Natural killer cell (primary cell): ENCODE results near the gene MOAP1. TPM values are rescaled to one million over a fixed set of nuclear protein-coding genes. Genes with fewer than 3 reads are reported as not detected.

Source experiments
- ATAC-seq, 3 donors: fragments of 150-1000 bp in 2 of 3; fragments of 200-7000 bp in 1 of 3; cut with Tn5 transposase; 1 replicate in 1 of 3; 2 replicates in 2 of 3; pipeline ENCODE4 v1.10.0; 2021; ENCODE audit warnings: mild to moderate bottlenecking in 2 of 3, moderate library complexity in 2 of 3
- DNase-seq, 2 donors: peaks; one replicate each; pipeline versions ENCODE4 v3.0.0 to v3.0.0-alpha.2; 2013 to 2021; ENCODE audit warnings: mixed read lengths in 1 of 2
- H3K27ac ChIP-seq: one replicate; pipeline ENCODE4 v1.5.1; 2013; ENCODE audit warnings: mild to moderate bottlenecking, low read length
- H3K27me3 ChIP-seq: one replicate; pipeline ENCODE4 v1.6.1; 2013; ENCODE audit warnings: low read length; ENCODE audit not compliant: control insufficient read depth, insufficient read depth
- H3K36me3 ChIP-seq: one replicate; pipeline ENCODE4 v1.6.1; 2013; ENCODE audit warnings: low read length; ENCODE audit not compliant: control insufficient read depth, insufficient read depth
- H3K4me1 ChIP-seq: one replicate; pipeline ENCODE4 v1.6.1; 2013; ENCODE audit warnings: low read length; ENCODE audit not compliant: control insufficient read depth, insufficient read depth
- H3K4me3 ChIP-seq: one replicate; pipeline ENCODE4 v1.5.1; 2013; ENCODE audit warnings: low read length
- H3K9me3 ChIP-seq: one replicate; pipeline ENCODE4 v1.6.1; 2013; ENCODE audit warnings: low read length; ENCODE audit not compliant: control insufficient read depth, insufficient read depth
- H3K27ac Mint-ChIP-seq, 2 donors: one replicate each; pipeline ENCODE4 v1.8.0; 2022; ENCODE audit warnings: mild to moderate bottlenecking in 2 of 2, mixed read lengths in 2 of 2, moderate library complexity in 1 of 2
- H3K27me3 Mint-ChIP-seq, 2 donors: one replicate each; pipeline ENCODE4 v1.8.0; 2022; ENCODE audit warnings: low read depth in 2 of 2, mixed read lengths in 2 of 2
- H3K36me3 Mint-ChIP-seq: one replicate; pipeline ENCODE4 v1.8.0; 2022; ENCODE audit warnings: mixed read lengths
- H3K4me1 Mint-ChIP-seq, 2 donors: one replicate each; pipeline ENCODE4 v1.8.0; 2022; ENCODE audit warnings: mixed read lengths in 2 of 2
- H3K4me3 Mint-ChIP-seq: one replicate; pipeline ENCODE4 v1.8.0; 2022; ENCODE audit warnings: mild to moderate bottlenecking, moderate library complexity, mixed read lengths
- H3K9me3 Mint-ChIP-seq, 2 donors: one replicate each; pipeline ENCODE4 v1.8.0; 2022; ENCODE audit warnings: mixed read lengths in 2 of 2
- WGBS: methylation state at CpG from one replicate; pipeline ENCODE4 v1.1.7; 2013; ENCODE audit warnings: missing lambda C conversion rate; ENCODE audit not compliant: insufficient coverage; 5-methylcytosine and 5-hydroxymethylcytosine counted together
- intact Hi-C: fragments of 100-400 bp; cut with micrococcal nuclease; formaldehyde crosslinking; loops from one replicate; pipeline ENCODE4 v1.14.2; 2022
- total RNA-seq, 4 donors: library from RNA; stranded (reverse); fragments of 120-200 nt in 1 of 4; gene quantifications; one replicate each; pipeline versions ENCODE4 v1.2.3 to v1.2.4, GENCODE V29; 2013 to 2022
- TF ChIP-seq, protein P1 (sequence below): fragments of 200-600 bp; IDR thresholded peaks from one replicate; pipeline ENCODE4 v1.8.0; 2022; ENCODE audit warnings: antibody characterized with exemption

Gene MOAP1
- total RNA-seq, 3 donors from 2014 or later (not counting 1 experiment from before 2014, with no cell fraction given): 89.5 to 106 (median 91.4) TPM

DNA sequence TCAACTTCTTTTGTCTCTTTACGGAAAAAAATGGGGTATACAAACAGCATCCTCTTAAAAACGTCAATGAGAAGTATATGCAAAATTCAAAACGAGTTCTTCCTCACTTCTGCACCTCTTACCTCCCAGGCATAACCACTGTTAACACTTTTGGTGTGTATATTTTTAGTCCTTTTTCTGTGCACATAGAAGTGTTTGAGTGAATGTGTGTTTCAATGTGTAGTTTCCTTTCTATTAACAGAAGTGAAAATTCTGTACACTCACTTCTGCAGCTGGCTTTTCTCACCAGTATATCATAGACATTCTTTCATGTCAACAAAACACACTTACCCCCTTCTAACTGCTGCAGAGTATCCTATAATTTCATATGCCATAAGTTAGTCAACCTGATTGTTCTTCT, 27.7 kb upstream of the MOAP1 start:
- ATAC-seq: no peak
- Histone ChIP-seq H3K9me3 (no peaks in the 10 kb centered on the region), H3K36me3 (peaks cover 37% of the 10 kb centered on the region), H3K27me3 (no peaks in the 10 kb centered on the region), H3K4me1 (peaks cover 7% of the 10 kb centered on the region), H3K27ac (no peak overlapping the region), H3K4me3 (no peak overlapping the region)
- Mint-ChIP-seq H3K27me3 (no peaks in the 10 kb centered on the region), H3K9me3 (no peaks in the 10 kb centered on the region), H3K4me1 (peaks cover 7 to 8% of the 10 kb centered on the region in 2 donors), H3K36me3 (peaks cover 5% of the 10 kb centered on the region), H3K4me3 (no peak overlapping the region), H3K27ac (no peak overlapping the region)
- WGBS: 67% methylated on average over 1 of the region's 3 CpGs
- TF ChIP-seq, protein P1, sequence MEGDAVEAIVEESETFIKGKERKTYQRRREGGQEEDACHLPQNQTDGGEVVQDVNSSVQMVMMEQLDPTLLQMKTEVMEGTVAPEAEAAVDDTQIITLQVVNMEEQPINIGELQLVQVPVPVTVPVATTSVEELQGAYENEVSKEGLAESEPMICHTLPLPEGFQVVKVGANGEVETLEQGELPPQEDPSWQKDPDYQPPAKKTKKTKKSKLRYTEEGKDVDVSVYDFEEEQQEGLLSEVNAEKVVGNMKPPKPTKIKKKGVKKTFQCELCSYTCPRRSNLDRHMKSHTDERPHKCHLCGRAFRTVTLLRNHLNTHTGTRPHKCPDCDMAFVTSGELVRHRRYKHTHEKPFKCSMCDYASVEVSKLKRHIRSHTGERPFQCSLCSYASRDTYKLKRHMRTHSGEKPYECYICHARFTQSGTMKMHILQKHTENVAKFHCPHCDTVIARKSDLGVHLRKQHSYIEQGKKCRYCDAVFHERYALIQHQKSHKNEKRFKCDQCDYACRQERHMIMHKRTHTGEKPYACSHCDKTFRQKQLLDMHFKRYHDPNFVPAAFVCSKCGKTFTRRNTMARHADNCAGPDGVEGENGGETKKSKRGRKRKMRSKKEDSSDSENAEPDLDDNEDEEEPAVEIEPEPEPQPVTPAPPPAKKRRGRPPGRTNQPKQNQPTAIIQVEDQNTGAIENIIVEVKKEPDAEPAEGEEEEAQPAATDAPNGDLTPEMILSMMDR: no peak
- intact Hi-C loops: no loop called here
- no peak for DNase-seq

DNA sequence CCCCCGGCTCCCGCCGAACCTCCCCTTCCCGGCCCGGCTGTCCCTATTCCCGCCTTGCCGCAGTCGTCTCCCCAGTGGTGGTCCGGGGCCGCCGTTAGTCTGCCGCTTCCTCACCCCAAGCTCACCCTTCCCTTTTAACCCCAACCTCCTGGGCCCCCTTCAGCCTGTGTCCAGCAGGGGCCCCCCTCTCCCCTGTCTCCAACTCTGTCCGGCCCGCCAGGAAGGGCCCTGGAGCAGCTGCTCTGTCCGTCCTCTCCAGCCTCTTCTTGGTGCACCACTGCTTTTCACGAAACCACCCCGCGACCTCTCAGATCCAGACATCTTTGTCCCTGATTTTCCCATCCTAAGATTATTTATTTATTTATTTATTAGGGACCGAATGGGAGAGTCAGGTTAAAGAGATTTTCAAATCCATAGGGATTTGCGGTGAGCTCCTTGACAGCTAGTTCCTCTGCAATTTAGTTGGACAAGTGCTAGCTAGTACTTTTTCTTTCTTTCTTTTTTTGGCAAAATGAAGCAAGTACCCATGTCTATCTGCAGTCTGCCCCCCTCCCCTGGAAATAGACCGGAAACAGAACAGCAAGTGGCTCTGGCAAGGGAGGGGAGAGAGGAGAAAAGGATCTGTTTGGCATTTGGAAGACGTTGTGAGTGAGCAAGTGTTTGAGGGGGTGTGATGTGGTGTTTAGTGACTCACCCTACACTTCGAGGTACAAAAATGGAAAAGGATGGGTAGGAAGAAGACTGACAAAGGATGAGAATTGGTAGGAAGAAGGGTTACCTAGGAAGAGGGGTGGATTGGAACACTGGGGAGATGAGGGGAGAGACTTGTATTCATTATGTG, 23.0 kb upstream of the MOAP1 start:
- intact Hi-C loops: loop anchor here (1.0 kb wide), 1 partner anchor 22 kb away; the partner anchor contains the start of gene LYSET
- DNase-seq: peak in 1 of 2 donors; percentile 48
- H3K4me3 Mint-ChIP-seq: peak overlapping the region; percentile 96
- Histone ChIP-seq H3K27ac (peak overlapping the region; percentile 69), H3K36me3 (peaks cover 12% of the 10 kb centered on the region), H3K27me3 (no peaks in the 10 kb centered on the region), H3K4me1 (peaks cover 20% of the 10 kb centered on the region), H3K9me3 (no peaks in the 10 kb centered on the region), H3K4me3 (peak overlapping the region; percentile 86)
- peak; percentile 14 to 40 (median 32) for ATAC-seq
- no peaks in the 10 kb centered on the region for H3K9me3 Mint-ChIP-seq
- no peaks in the 10 kb centered on the region for H3K36me3 Mint-ChIP-seq
- H3K27ac Mint-ChIP-seq: peak overlapping the region; percentile 92 to 93
- under 1% methylated on average over 22 of the region's 23 CpGs for WGBS
- peaks cover 27 to 43% of the 10 kb centered on the region in 2 donors for H3K4me1 Mint-ChIP-seq
- TF ChIP-seq, protein P1: no peak
- no peaks in the 10 kb centered on the region for H3K27me3 Mint-ChIP-seq

DNA sequence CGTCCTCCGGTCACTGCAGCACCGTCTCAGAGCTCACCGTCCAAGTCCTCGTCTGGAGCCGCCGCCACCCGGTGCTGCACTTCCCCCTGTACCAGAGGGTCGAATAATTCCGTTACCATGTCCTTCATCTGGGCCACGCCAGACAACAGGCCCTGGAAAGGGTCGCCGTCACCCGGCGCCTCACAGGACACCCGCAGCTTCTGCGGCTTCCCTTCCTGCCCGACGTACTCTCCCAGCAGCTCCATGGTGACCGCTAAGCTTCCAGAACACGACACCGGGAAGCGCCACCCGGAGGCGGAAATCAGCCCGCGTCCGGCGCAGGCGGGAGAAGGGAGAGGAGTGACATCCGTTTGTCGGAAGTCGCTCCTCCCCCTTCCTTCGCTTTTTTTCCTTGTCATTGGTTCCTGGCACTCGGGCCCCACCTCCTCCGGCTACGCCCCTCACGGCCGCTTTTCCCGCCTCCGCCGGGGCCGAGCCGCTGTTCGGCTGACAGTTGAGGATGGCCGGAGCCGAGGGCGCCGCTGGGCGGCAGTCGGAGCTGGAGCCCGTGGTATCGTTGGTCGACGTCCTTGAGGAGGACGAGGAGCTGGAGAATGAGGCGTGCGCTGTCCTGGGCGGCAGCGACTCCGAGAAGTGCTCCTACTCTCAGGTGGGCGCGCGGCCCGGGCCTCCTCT, 22.2 kb upstream of the MOAP1 start, which contains the start of the genes GON7 and UBR7:
Gene GON7, minus strand, starts transcription at position 273 of the 675 bp plus-strand sequence. Its CDS starts 28 bp downstream, at position 245.
Gene UBR7, plus strand, starts transcription at position 464 of the 675 bp plus-strand sequence. Its CDS starts 36 bp downstream, at position 500.
- peak within 1 kb of the TSS; percentile 86 for H3K4me3 ChIP-seq
- peaks cover 7% of the 10 kb centered on the region for H3K36me3 ChIP-seq
- Mint-ChIP-seq H3K4me1 (peaks cover 27 to 43% of the 10 kb centered on the region in 2 donors), H3K27ac (peak within 1 kb of the TSS; percentile 92 to 93), H3K4me3 (peak within 1 kb of the TSS; percentile 96), H3K27me3 (no peaks in the 10 kb centered on the region), H3K9me3 (no peaks in the 10 kb centered on the region), H3K36me3 (no peaks in the 10 kb centered on the region)
- peaks cover 20% of the 10 kb centered on the region for H3K4me1 ChIP-seq
- peak within 1 kb of the TSS; percentile 69 for H3K27ac ChIP-seq
- ATAC-seq (peak; percentile 95 to 98 (median 96)), DNase-seq (peak; percentile 79 to 95)
- intact Hi-C loops: loop anchor here (1.0 kb wide), 1 partner anchor 22 kb away; the partner anchor contains the start of gene LYSET
- WGBS: under 1% methylated on average over 65 of the region's 65 CpGs
- TF ChIP-seq, protein P1: peak; percentile 11
- no peaks in the 10 kb centered on the region for H3K9me3 ChIP-seq
- no peaks in the 10 kb centered on the region for H3K27me3 ChIP-seq
